H1 (cell line): ENCODE results near the gene IL1RAPL1. TPM values are rescaled to one million over a fixed set of nuclear protein-coding genes. Genes with fewer than 3 reads are reported as not detected.

ENCODE experiments used
- CTCF ChIA-PET: fragments of 300-600 bp; sonication (Branson Sonifier 250); formaldehyde crosslinking; loops from one replicate; lab custom pipeline; 2021; ENCODE audit not compliant: partially characterized antibody; lab: Charles Lee
- POLR2A ChIA-PET: fragments of 300-600 bp; sonication (Branson Sonifier 250); formaldehyde crosslinking; loops from one replicate; lab custom pipeline; 2021; ENCODE audit warnings: inconsistent platforms; ENCODE audit not compliant: partially characterized antibody; lab: Charles Lee
- DNase-seq, 2 experiments: peaks; one replicate each; pipeline versions ENCODE4 v3.0.0 to v3.0.0-alpha.2; 2010 to 2022; ENCODE audit warnings: low spot score in 2 of 2, low read depth in 1 of 2, mixed read lengths in 1 of 2
- FAIRE-seq: peaks from 2 replicates; lab custom pipeline; 2011; peaks lifted over from hg19 to GRCh38; lab: Jason Lieb, UNC
- H2AFZ ChIP-seq: 2 replicates; pipeline ENCODE4 v1.8.1; 2012; ENCODE audit warnings: low read length, inconsistent platforms
- H2AK5ac ChIP-seq: 2 replicates; pipeline ENCODE4 v1.6.1; 2013; ENCODE audit warnings: low read depth, low read length
- H2BK120ac ChIP-seq: replicated peaks from 2 replicates; pipeline ENCODE3; 2013; ENCODE audit warnings: low read depth, low read length, inconsistent platforms
- H2BK12ac ChIP-seq: 2 replicates; pipeline ENCODE4 v1.6.1; 2013; ENCODE audit warnings: low read depth, low read length
- H2BK15ac ChIP-seq: 2 replicates; pipeline ENCODE4 v1.6.1; 2013; ENCODE audit warnings: low read length
- H2BK20ac ChIP-seq: 2 replicates; pipeline ENCODE4 v1.6.1; 2013; ENCODE audit warnings: low read length
- H2BK5ac ChIP-seq: 2 replicates; pipeline ENCODE4 v1.6.1; 2013; ENCODE audit warnings: low read depth, low read length
- H3K14ac ChIP-seq: 2 replicates; pipeline ENCODE4 v1.6.1; 2013; ENCODE audit warnings: inconsistent platforms; ENCODE audit not compliant: insufficient read length
- H3K18ac ChIP-seq: 2 replicates; pipeline ENCODE4 v1.6.1; 2013; ENCODE audit warnings: low read length; ENCODE audit errors: extremely low read depth
- H3K23ac ChIP-seq: 2 replicates; pipeline ENCODE4 v1.6.1; 2013; ENCODE audit warnings: inconsistent platforms; ENCODE audit not compliant: insufficient read length
- H3K23me2 ChIP-seq: 2 replicates; pipeline ENCODE4 v1.6.1; 2013; ENCODE audit warnings: low read depth, low read length
- H3K27ac ChIP-seq: 2 replicates; pipeline ENCODE4 v1.6.1; 2011; ENCODE audit warnings: low read depth, low read length, inconsistent platforms
- H3K27me3 ChIP-seq, 4 experiments: replicated peaks in 1 of 4; 1 replicate in 1 of 4; 2 replicates in 3 of 4; pipeline versions ENCODE4 v1.6.1 to v1.8.1; 2011 to 2013; ENCODE audit warnings: low read length in 3 of 4, mild to moderate bottlenecking in 3 of 4, inconsistent platforms in 2 of 4, mixed read lengths in 2 of 4, moderate library complexity in 1 of 4; ENCODE audit not compliant: control insufficient read depth in 3 of 4, insufficient read depth in 3 of 4; ENCODE audit errors: extremely low read depth in 1 of 4
- H3K36me3 ChIP-seq, 4 experiments: 2 replicates each; pipeline versions ENCODE4 v1.6.1 to v1.8.1; 2011 to 2013; ENCODE audit warnings: mild to moderate bottlenecking in 4 of 4, low read length in 3 of 4, moderate library complexity in 2 of 4, control low read depth in 1 of 4, inconsistent platforms in 1 of 4; ENCODE audit not compliant: insufficient read depth in 4 of 4, control insufficient read depth in 2 of 4
- H3K4ac ChIP-seq: replicated peaks from 2 replicates; pipeline ENCODE3; 2013; ENCODE audit warnings: low read length, low read depth, mixed read lengths, inconsistent platforms; ENCODE audit not compliant: insufficient read length
- H3K4me1 ChIP-seq, 4 experiments: replicated peaks in 1 of 4; 1 replicate in 1 of 4; 2 replicates in 3 of 4; pipeline versions ENCODE4 v1.6.1 to v1.8.1; 2011 to 2013; ENCODE audit warnings: low read length in 3 of 4, inconsistent platforms in 2 of 4, mixed read lengths in 1 of 4; ENCODE audit not compliant: insufficient read depth in 4 of 4, control insufficient read depth in 3 of 4
- H3K4me2 ChIP-seq, 2 experiments: 2 replicates each; pipeline versions ENCODE4 v1.6.1 to v1.8.1; 2011 to 2013; ENCODE audit warnings: low read depth in 2 of 2, low read length in 2 of 2, control low read depth in 1 of 2, inconsistent platforms in 1 of 2, mild to moderate bottlenecking in 1 of 2; ENCODE audit not compliant: insufficient read depth in 1 of 2
- H3K4me3 ChIP-seq, 4 experiments: fragments of 200-600, 300-600 bp in 1 of 4; sonication (generic), shearing (Covaris generic), sonication (Bioruptor Twin) in 1 of 4; 2 replicates each; pipeline versions ENCODE4 v1.5.1 to v1.8.1; 2011 to 2016; ENCODE audit warnings: low read length in 4 of 4, low read depth in 3 of 4, control low read depth in 2 of 4, inconsistent platforms in 2 of 4, mild to moderate bottlenecking in 2 of 4, mixed read lengths in 1 of 4, moderate library complexity in 1 of 4; ENCODE audit not compliant: insufficient read depth in 2 of 4; ENCODE audit errors: extremely low read depth in 1 of 4
- H3K56ac ChIP-seq: replicated peaks from 2 replicates; pipeline ENCODE3; 2013; ENCODE audit warnings: low read depth, mild to moderate bottlenecking, mixed read lengths, low read length, inconsistent platforms; ENCODE audit not compliant: insufficient read length
- H3K79me1 ChIP-seq: 2 replicates; pipeline ENCODE4 v1.6.1; 2013; ENCODE audit warnings: low read depth, low read length, control low read depth
- H3K79me2 ChIP-seq, 2 experiments: 2 replicates each; pipeline versions ENCODE4 v1.6.1 to v1.8.1; 2012 to 2013; ENCODE audit warnings: low read length in 2 of 2, mild to moderate bottlenecking in 2 of 2, inconsistent platforms in 1 of 2; ENCODE audit not compliant: insufficient read depth in 2 of 2, control insufficient read depth in 1 of 2
- H3K9ac ChIP-seq, 4 experiments: replicated peaks in 1 of 4; 1 replicate in 1 of 4; 2 replicates in 3 of 4; pipeline versions ENCODE4 v1.6.1 to v1.8.1; 2011 to 2013; ENCODE audit warnings: low read depth in 3 of 4, low read length in 3 of 4, control low read depth in 2 of 4, mild to moderate bottlenecking in 2 of 4, moderate library complexity in 2 of 4, inconsistent platforms in 1 of 4; ENCODE audit errors: extremely low read depth in 1 of 4
- H3K9me3 ChIP-seq, 2 experiments: 2 replicates each; pipeline versions ENCODE4 v1.6.1 to v1.8.1; 2012 to 2013; ENCODE audit warnings: mild to moderate bottlenecking in 2 of 2, moderate library complexity in 2 of 2, control low read depth in 1 of 2, inconsistent platforms in 1 of 2, low read depth in 1 of 2, low read length in 1 of 2, mixed read lengths in 1 of 2; ENCODE audit not compliant: insufficient read depth in 2 of 2
- H4K20me1 ChIP-seq, 2 experiments: replicated peaks in 1 of 2; 2 replicates each; pipeline versions ENCODE3 to v1.8.1; 2011 to 2013; ENCODE audit warnings: inconsistent platforms in 2 of 2, low read length in 2 of 2, mild to moderate bottlenecking in 1 of 2; ENCODE audit not compliant: insufficient read depth in 2 of 2, control insufficient read depth in 1 of 2
- H4K5ac ChIP-seq: 2 replicates; pipeline ENCODE4 v1.6.1; 2013; ENCODE audit warnings: low read length, low read depth, mixed read lengths, inconsistent platforms; ENCODE audit not compliant: insufficient read length
- H4K8ac ChIP-seq: 2 replicates; pipeline ENCODE4 v1.8.0; 2013; ENCODE audit warnings: mild to moderate bottlenecking, moderate library complexity, low read length, inconsistent platforms; ENCODE audit not compliant: insufficient read depth; ENCODE audit errors: extremely low read depth
- H4K91ac ChIP-seq: replicated peaks from 2 replicates; pipeline ENCODE3; 2013; ENCODE audit warnings: low read length, mixed read lengths, inconsistent platforms; ENCODE audit not compliant: insufficient read length
- BRCA1 ChIP-seq: IDR thresholded peaks from 2 replicates; pipeline ENCODE4 v1.6.1; 2012; ENCODE audit warnings: low read depth, low read length, improper control_type of control experiment
- CBX5 ChIP-seq: fragments of 300-800, 300-1000 bp; sonication (generic); IDR thresholded peaks from 2 replicates; pipeline ENCODE4 v1.7.1; 2016; ENCODE audit warnings: antibody characterized with exemption, low read length, low read depth
- CHD2 ChIP-seq: IDR thresholded peaks from 2 replicates; pipeline ENCODE4 v1.6.1; 2012; ENCODE audit warnings: low read length, improper control_type of control experiment
- CREB1 ChIP-seq: IDR thresholded peaks from 2 replicates; pipeline ENCODE4 v1.6.1; 2012; ENCODE audit warnings: inconsistent platforms
- HDAC2 ChIP-seq, 2 experiments: fragments of 300-600 bp in 1 of 2; sonication (generic) in 1 of 2; IDR thresholded peaks; 2 replicates each; pipeline ENCODE4 v1.6.1; 2011 to 2012; ENCODE audit warnings: low read depth in 2 of 2, low read length in 2 of 2, mild to moderate bottlenecking in 2 of 2, moderate library complexity in 2 of 2, borderline replicate concordance in 1 of 2, inconsistent platforms in 1 of 2
- KDM4A ChIP-seq: IDR thresholded peaks from one replicate; pipeline ENCODE4 v1.7.1; 2012; ENCODE audit warnings: low read depth, mild to moderate bottlenecking, moderate library complexity, low read length, inconsistent platforms; ENCODE audit not compliant: severe bottlenecking
- SIN3A ChIP-seq, 2 experiments: IDR thresholded peaks in 1 of 2; conservative IDR thresholded peaks in 1 of 2; 2 replicates each; pipeline ENCODE4 v1.6.1; 2011 to 2012; ENCODE audit warnings: low read length in 2 of 2, improper control_type of control experiment in 1 of 2, low read depth in 1 of 2, mild to moderate bottlenecking in 1 of 2
- SP1 ChIP-seq: IDR thresholded peaks from 2 replicates; pipeline ENCODE4 v1.6.1; 2011; ENCODE audit warnings: low read depth, low read length
- SP4 ChIP-seq: IDR thresholded peaks from 2 replicates; pipeline ENCODE4 v1.6.1; 2012; ENCODE audit warnings: low read length, inconsistent platforms
- SRF ChIP-seq: IDR thresholded peaks from 2 replicates; pipeline ENCODE4 v1.6.1; 2011; ENCODE audit warnings: mild to moderate bottlenecking, low read depth, low read length, moderate library complexity
- TAF1 ChIP-seq: IDR thresholded peaks from 2 replicates; pipeline ENCODE4 v1.6.1; 2011; ENCODE audit warnings: mild to moderate bottlenecking, low read depth, low read length
- TEAD4 ChIP-seq: IDR thresholded peaks from 2 replicates; pipeline ENCODE4 v1.6.1; 2012; ENCODE audit warnings: low read depth, low read length, inconsistent platforms, mixed read lengths
- WGBS, 2 experiments: shearing (Covaris generic) in 1 of 2; methylation state at CpG; one replicate each; pipeline versions ENCODE4 v1.1.6 to v1.1.7; 2013 to 2015; ENCODE audit warnings: low lambda C conversion rate in 2 of 2, mixed read lengths in 2 of 2, inconsistent platforms in 1 of 2, low coverage in 1 of 2, missing lambda C conversion rate in 1 of 2; ENCODE audit not compliant: insufficient replicate concordance in 2 of 2, insufficient coverage in 1 of 2, insufficient read length in 1 of 2; ENCODE audit errors: extremely low coverage in 1 of 2, missing lambda C conversion rate in 1 of 2; 5-methylcytosine and 5-hydroxymethylcytosine counted together
- polyA plus RNA-seq, 7 experiments: library from polyadenylated mRNA; depleted of rRNA in 3 of 7; stranded (reverse) in 5 of 7; unstranded in 2 of 7; fragments of >200 nt in 5 of 7; fragments of 200-250 nt in 2 of 7; gene quantifications; 1 replicate in 5 of 7; 2 replicates in 1 of 7; 4 replicates in 1 of 7; pipeline versions ENCODE4 v1.2.1 to v1.2.3, GENCODE V29; 2011 to 2013; ENCODE audit warnings: missing spikeins in 2 of 7, mixed read lengths in 2 of 7
- total RNA-seq: library from RNA; stranded (reverse); fragmentation: NEBNext Ultra II Directional; extraction: Animal tissue kit (Norgen Biotek cat#: 25700); gene quantifications from 2 replicates; pipeline ENCODE4 v1.2.1, GENCODE V29; 2021
- TF ChIP-seq, protein P1 (sequence below), 3 experiments: IDR thresholded peaks; 1 replicate in 2 of 3; 2 replicates in 1 of 3; pipeline versions ENCODE4 v1.5.1 to v1.6.1; 2011; ENCODE audit warnings: low read length in 3 of 3, mild to moderate bottlenecking in 3 of 3, inconsistent platforms in 2 of 3, low read depth in 1 of 3, moderate library complexity in 1 of 3; ENCODE audit not compliant: insufficient read depth in 1 of 3; ENCODE audit errors: control extremely low read depth in 1 of 3

The IL1RAPL1 gene
- total and polyA plus RNA-seq, 2 of the 8 experiments (the other 6 are each of a cell fraction or from before 2014, with no cell fraction given), result 0.11 to 0.35 TPM

DNA sequence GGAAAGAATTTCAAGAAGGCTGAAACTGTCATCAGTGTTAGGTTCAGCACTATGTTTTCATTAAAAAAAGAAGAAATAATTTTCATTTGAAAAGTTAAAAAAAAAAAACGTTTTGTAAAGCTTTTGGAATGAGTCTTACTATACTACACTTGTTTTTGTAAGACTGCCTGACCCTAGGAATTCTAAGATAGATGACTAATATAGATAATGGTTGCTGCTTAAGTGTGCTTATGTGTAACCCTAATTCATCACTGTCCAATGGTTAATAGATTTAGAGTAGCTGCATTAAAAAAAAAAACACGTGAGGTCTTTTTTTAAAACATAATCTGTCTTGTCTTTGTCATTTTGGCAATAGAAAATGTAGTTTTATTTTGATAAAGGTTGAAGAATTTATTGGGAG, 323.2 kb downstream of the IL1RAPL1 start:
- Histone ChIP-seq H4K8ac (no peak overlapping the region), H3K14ac (no peak overlapping the region), H3K9ac (no peak overlapping the region), H2AK5ac (no peak overlapping the region), H3K4me2 (no peak overlapping the region), H3K79me2 (no peaks in the 10 kb centered on the region), H2AFZ (no peak overlapping the region), H4K20me1 (no peaks in the 10 kb centered on the region), H2BK5ac (no peak overlapping the region), H3K36me3 (no peaks in the 10 kb centered on the region), H3K4ac (no peak overlapping the region), H2BK20ac (no peak overlapping the region), H3K79me1 (no peaks in the 10 kb centered on the region), H2BK15ac (no peak overlapping the region), H3K4me3 (no peak overlapping the region), H4K5ac (no peak overlapping the region), H3K23me2 (no peaks in the 10 kb centered on the region), H3K27me3 (no peaks in the 10 kb centered on the region), H3K56ac (no peak overlapping the region), H3K18ac (no peak overlapping the region), H3K27ac (no peak overlapping the region), H3K4me1 (no peaks in the 10 kb centered on the region), H4K91ac (no peak overlapping the region), H2BK12ac (no peak overlapping the region), H3K9me3 (no peaks in the 10 kb centered on the region), H2BK120ac (no peak overlapping the region), H3K23ac (no peak overlapping the region)
- POLR2A ChIA-PET, result no interaction called here
- 64% methylated on average over 2 of the region's 2 CpGs; no CpG with 5 or more reads in 1 of the 2 experiments for WGBS, 2 experiments
- DNase-seq (no peak), FAIRE-seq (no peak)
- CTCF ChIA-PET, result interaction anchor here (0.6 kb wide), 1 partner anchor 519 kb away, joined by 4 read pairs; no protein-coding TSS in a partner anchor
- TF ChIP-seq SP1 (no peak), BRCA1 (no peak), SP4 (no peak), SIN3A (conservative IDR thresholded peaks at IDR 0.05 in 1 of 2, IDR thresholded peaks at IDR 0.05 in 1 of 2; ENCODE audit: low read depth in 1 of 2, low read length in 2 of 2) (no peak), KDM4A (no peak), TEAD4 (no peak), TAF1 (no peak), SRF (no peak), CBX5 (no peak), HDAC2 (IDR thresholded peaks at IDR 0.05; ENCODE audit: borderline replicate concordance in 1 of 2, low read depth in 2 of 2, low read length in 2 of 2) (no peak), CHD2 (no peak), CREB1 (no peak)
- TF ChIP-seq, protein P1, sequence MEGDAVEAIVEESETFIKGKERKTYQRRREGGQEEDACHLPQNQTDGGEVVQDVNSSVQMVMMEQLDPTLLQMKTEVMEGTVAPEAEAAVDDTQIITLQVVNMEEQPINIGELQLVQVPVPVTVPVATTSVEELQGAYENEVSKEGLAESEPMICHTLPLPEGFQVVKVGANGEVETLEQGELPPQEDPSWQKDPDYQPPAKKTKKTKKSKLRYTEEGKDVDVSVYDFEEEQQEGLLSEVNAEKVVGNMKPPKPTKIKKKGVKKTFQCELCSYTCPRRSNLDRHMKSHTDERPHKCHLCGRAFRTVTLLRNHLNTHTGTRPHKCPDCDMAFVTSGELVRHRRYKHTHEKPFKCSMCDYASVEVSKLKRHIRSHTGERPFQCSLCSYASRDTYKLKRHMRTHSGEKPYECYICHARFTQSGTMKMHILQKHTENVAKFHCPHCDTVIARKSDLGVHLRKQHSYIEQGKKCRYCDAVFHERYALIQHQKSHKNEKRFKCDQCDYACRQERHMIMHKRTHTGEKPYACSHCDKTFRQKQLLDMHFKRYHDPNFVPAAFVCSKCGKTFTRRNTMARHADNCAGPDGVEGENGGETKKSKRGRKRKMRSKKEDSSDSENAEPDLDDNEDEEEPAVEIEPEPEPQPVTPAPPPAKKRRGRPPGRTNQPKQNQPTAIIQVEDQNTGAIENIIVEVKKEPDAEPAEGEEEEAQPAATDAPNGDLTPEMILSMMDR (IDR thresholded peaks at IDR 0.05; ENCODE audit: control extremely low read depth in 1 of 3, insufficient read depth in 1 of 3, low read depth in 1 of 3, low read length in 3 of 3), result no peak
